ENCODE results near the gene HIP1R.
"Not testable (repeated sequence)": the region's sequence is repeated elsewhere in the genome, so short reads cannot be mapped to it uniquely, and the experiment has no call there.

HIP1R gene

DNA sequence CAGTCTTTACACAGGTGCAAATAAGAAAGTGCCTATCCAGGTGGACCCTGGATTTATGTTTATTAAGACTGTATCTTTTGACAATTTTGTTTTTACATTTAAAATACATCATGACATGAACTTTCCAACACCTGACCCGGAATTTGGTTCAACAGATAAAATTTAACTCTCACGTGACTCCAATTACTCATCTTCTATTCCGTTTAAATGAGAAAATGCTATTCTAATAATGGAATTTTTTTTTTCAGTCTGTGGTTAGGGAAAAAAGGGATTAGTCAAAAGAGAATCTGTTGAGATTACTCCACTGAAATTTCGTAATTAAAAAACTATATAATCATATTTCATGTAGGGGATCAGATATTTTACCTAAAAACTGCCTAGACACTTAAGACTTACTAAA, 49.6 kb downstream of the HIP1R start:
- intact Hi-C loops (cut with DNase I) = loop anchor here (5.0 kb wide), 1 partner anchor 67 kb away; no protein-coding TSS in a partner anchor

DNA sequence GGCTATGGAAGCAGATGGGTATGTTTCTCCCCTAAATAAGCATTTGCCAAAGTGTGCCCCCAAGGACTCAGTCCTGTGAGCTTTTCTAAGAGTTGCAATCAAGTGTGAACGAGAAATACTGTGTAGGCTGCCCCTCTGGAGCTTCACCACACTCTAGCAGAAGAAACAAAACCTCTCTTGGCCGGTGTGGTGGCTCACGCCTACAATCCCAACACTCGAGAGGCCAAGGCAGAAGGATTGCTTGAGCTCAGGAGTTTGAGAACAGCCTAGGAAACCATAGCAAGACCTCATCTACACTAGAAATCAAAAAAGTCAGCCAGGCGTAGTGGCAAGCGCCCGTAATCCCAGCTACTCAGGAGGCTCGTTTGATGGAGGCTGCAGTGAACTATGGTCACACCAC, 50.9 kb downstream of the HIP1R start:
- no peak for DNase-seq
- intact Hi-C loops (cut with DNase I) = no loop called here

More for the DNA sequence above, 49.6 kb downstream of the HIP1R start:
- DNase-seq = no peak

DNA sequence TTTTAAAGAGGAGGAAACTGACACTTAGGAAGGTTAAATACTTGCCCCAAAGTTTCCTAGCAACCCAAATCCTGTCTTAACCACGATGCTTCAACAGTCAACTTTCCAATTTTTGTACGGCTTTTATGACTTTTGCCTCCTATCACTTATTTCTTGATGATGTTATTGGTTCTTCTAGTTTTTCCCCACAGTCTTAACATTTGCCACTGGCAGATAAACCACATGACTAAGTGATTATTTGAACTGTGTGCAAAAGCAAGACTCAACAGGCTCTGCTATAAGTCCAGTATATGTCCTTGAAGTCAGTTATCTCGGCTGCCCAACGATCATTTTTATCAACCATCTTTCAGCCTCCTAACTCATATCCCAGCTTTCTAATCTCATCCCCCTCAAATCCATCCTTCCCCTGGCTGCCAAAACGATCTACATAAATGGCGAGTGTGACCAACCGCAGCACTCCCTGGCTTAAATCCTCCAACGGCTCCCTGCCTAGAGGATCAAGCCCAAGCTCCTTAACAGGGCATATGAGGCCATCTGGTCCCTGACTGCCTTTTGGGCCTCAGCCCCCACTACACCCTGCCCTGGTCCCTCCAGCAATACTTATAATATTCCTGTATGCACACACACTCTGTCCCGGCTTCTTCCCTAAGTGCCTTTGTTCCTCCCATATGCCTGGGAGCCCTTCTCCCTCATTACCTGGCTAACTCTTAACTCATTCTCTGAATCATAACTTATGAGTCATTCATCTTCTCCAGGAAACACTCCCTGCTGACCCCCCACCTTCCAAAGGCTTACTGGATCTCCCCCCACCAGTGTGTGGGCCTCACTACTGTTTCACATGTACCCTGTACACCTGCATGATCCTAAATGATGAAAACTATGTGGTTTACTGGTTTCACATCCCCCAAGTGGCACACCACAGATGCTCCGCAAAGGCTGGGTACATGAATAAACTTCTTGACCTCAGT, 51.9 kb downstream of the HIP1R start:
- no peak for DNase-seq
- intact Hi-C loops (cut with DNase I) = no loop called here

DNA sequence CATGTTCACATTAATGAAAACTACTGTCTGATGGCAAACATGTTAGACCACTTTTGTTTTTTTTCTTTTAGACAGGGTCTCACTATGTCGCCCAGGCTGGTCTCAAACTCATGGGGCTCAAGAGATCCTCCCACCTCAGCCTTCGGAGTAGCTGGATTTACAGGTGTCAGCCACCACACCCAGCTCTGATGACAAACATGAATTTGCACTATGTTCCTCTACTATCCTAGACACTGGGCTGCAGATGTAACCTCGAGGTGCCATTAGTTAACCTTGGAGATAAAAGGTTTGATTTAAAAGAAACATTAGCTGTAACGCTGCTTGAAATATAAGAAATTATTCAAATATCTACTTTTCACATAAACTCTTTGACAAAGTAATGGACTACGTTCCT, 52.6 kb downstream of the HIP1R start:
- intact Hi-C loops (cut with DNase I) = no loop called here
- no peak for DNase-seq

DNA sequence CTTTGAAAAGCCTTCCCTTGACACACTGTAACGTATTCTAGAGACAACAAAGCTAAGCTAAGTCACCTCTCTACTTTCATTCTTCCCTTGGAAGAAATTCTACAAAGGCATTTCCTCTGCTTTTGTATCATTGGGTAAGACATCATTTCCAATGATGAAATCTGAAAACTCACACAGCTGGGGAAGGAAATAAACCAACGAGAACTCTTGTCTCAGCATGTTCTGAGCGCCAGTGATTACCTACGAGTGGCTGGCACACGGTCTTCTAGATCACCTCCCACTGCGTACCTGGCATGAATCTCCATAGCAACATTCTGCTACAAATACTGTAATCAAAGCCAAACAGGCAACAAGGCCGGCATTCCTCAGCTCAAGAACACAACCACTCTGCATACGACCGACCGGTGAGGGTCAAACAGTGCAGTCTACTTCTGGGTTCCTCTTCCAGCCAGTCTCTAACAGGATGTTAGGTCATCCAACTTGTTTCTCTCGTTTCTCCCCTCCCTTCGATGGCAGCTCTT, 53.0 kb downstream of the HIP1R start:
- intact Hi-C loops (cut with DNase I) = no loop called here
- DNase-seq = no peak

DNA sequence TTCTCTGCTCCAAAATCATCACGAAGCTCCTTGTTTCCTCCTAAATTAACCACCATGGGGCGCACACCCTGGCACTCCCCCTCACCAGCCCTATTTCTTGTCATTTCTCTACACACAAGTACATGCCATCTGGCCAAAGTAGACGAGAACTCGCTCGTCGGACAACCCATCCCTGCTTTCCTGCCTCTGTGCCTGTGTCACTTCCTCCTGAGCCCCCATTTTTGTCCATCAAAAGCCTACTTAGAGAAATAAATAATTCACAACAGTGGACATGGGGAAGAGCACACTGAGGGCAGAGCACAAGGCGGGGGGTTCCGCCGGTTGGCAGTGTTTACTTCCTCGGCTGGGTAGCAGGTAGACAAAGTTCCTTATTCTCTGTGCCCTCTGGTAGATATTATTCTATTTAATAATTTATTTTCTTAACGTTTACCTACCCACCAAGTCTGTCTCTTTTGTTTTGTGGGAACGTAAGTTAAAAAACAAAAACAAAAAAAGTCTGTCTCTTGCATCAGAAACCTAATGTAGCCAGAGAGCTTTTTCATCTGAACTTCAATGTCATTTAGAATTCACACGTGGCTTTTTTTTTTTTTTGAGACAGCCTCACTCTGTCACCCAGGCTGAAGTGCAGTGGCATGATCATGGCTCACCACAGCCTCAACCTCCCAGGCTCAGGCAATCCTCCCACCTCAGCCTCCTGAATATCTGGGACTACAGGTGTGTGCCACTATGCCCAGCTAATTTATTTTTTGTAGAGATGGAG, 54.7 kb downstream of the HIP1R start:
- intact Hi-C loops (cut with DNase I) = no loop called here
- DNase-seq = peak in 3 of 10 donors; percentile 53 to 89 (median 83)

DNA sequence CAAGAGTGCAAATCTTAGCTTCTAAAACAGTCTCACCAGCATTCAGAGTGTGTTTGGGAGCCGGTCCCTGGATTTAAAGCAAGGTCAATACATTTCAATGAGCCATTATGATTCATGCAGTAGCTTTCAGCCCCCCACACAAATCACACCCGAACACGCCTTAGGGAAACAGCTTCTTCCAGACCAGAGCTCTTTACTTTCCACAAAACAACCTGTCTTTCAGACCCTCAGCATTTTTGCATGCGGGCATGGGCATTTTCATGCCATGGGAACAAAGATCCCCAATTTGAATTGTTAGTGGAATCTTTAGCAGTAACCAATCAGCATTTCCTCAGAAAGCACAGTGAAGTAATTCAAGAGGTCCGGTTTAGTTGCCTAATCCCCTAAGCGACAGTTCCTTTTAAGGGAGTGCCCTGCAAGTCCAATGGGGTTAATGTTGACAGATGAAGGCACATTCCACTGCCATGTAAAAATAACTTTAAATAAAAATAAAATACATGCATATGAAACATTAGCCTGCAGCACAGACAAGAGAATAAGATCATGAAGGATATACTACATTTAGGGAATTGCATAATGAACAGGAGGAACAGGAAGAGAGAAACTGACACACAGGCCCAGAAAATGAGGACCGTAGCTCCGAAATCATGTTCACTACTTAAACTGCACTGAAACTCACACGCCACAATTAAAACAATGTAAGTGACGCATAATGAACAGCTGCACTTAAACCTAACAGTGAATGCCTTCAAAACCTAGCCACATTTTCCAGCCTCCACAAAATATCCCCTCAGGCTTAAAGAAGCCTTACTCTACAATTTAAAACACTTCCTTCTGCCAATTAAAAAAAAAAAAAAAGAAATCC, 56.6 kb downstream of the HIP1R start:
- intact Hi-C loops (cut with DNase I) = no loop called here
- DNase-seq = no peak

DNA sequence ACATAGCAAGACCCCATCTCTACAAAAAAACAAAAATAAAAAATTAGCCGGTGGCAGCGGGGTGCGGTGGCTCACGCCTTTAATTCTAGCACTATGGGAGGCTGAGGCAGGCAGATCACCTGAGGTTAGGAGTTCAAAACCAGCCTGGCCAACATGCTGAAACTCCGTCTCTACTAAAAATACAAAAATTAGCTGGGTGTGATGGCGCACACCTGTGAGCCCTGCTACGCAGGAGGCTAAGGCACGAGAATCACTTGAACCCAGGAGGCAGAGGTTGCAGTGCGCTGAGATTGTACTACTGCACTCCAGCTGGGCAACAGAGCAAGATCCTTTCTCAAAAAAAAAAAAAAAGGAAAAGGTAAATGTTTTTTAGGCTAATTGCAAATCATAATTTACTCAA, 57.5 kb downstream of the HIP1R start:
- intact Hi-C loops (cut with DNase I); DNase-seq: not testable (repeated sequence)

DNA sequence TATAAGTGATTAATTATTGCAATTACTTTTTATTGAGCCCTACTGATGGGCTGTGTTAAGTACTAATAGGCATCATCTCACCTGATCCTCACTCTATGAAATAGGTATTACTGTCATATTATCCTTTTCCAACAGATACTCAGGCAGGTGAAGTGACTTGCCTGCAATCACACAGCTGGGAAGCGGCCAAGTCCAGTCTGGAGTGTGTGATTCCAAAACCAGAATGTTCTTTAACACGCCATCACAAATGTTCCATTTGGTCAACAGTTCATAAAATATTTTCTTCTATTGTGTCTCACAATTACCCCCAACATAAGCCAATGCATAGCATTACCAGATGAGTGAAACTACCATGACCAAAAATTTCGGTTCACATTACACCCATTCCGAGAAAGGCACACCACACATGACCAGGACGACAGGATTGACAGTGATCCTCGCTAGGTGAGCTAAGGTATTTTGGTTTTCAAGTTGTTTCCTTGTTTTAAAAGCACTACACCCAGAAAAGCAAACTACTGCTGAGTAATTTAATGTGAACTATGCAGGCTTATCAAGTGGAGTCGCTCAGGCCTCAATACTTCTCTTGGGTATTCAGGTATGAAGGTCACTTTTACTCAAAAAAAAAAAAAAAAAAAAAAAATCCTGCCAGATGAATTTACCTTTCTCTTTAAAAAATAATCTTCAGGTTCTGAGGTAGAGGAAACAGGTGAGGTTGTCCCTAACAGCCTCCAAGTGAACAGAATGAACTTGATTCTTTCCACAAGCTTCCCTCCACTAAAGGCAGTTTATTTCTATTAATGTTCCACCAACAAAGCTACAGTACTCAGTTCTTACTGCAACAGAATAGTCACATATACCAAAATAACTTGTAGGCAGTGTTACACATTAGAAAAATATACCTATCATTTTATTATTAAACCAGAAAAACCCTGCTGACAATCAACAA, 58.2 kb downstream of the HIP1R start:
- no peak for DNase-seq
- intact Hi-C loops (cut with DNase I) = no loop called here

DNA sequence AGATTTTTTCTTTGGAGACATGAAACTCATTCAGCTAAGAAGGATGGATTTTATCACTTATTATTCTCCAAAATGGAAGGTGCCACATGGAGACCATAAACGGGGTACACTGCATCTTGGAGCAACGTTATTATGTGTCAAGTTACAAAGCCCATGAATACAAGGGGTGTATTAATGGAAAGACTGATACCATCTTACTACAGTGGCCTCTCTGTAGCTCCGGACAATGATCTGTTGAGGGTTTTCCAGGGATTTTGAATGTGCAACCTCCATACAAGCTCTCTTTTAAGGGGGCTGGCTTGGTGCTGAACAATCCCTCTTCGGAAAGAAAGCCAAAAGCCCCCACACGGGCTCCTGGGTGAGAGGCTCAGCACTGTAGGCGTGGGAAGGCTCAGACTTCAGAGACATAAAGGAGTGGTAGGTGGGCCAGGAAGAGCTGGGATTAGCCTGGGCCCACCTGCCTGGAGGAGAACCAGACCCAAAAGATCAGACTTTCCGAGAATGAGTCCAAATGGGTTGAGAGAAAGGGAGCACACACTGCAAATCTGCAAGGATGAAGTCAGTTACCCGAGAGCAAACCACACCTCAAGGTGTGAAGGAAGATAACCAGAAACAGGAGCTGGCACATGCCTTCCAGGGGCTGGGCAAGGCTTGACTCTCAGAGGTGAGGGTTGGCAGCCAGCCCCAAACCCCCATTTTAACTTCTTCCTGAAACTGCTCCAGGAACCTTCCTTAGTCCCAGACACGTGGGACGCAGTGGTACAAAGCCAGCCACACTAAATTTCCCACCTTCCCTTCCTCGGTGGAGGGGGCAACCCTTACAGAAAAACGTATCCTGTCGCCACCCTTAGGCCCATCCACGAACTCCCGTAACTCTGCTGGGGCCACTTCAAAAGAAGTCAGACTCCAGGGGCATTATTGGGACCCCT, 59.2 kb downstream of the HIP1R start:
- intact Hi-C loops (cut with DNase I) = no loop called here

DNA sequence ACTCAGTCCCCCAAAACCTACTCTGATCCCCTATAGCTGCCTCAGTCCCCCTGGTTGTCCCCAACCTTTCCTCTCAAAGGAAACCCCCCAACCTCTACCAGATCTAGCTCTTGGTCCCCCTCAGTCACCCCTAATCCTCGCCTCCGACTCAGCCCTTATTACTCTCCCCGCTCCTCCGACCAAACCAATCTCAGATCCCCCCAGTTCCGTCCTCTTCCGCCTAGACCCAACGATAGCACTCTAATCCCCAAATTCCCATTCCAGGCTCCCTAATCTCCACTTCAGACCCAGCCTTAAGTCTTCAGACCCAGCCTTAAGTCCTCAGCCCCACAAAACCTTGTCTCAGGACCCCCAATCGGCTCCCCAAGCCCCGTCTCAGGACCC, 60.1 kb downstream of the HIP1R start:
- no peak for DNase-seq
- intact Hi-C loops (cut with DNase I) = no loop called here

More for the DNA sequence above, 59.2 kb downstream of the HIP1R start:
- DNase-seq = no peak

DNA sequence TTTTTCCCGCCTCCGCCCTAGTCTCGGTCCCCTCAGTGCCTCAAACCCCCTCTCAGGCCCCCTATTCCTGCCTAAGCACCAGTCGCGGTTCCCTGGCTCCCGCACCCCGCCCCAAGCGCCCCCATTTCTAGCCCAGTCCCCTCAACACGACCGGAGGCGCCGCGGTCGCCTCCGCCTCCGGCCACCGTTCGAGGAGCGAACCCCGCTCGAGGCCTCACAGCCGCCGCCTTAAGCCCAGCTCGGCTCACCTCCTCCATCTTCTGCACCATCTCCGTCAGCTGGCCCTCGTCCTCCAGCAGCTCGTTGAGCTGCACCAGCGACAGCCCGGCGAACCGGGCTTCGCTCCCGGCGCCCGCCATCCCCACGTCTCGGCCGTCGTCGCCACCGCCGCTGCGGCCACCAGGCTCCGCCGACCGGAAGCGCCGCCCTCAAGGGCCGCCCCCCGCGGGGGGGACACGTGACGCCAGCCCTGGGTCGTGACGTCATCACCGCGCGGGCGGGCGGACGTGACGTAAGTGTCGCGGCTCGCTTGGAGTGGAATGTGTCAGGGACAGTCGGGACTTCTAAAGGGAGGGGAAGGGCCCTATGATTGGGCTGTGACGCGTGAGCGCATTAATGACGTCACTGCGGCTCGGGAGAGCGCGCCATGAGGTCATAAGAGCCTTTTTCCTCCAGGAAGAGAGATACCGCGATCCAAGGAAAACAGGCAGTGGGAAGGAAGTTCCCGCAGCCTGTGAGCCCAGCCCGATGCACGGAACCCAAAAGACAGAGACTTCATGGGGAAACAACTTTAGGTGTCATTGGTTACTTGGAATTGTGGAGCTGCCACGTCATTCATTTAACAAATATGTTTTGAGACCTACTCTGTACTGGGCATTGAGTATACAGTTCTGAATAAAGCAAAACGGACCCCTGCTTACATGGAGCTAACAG, 60.7 kb downstream of the HIP1R start, which contains the start of gene VPS37B:
TSS of gene VPS37B (minus strand) at position 421 of the 933 bp plus-strand sequence. CDS start at position 359, 62 bp downstream.
- peak; percentile 64 to 96 (median 73) for DNase-seq
- intact Hi-C loops (cut with DNase I) = no loop called here

DNA sequence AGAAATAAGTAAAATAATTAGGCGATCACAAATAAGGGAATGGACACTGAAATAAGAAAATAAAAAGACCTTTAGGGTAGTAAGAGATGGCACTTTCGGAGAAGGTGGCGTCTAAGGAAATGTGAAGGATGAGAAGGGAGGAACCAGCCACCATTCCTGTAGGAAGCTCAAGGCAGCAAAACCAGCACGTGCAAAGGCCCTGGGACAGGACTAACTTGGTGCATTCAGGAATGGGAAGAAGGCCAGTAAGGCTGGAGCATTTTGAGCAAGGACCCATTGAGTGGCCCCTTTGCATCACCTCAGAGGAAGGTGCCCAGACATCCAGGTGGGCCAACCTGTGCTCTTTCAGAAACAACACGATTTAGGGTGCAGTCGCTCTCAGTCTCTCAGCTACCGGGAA, 61.4 kb downstream of the HIP1R start:
- no peak for DNase-seq

DNA sequence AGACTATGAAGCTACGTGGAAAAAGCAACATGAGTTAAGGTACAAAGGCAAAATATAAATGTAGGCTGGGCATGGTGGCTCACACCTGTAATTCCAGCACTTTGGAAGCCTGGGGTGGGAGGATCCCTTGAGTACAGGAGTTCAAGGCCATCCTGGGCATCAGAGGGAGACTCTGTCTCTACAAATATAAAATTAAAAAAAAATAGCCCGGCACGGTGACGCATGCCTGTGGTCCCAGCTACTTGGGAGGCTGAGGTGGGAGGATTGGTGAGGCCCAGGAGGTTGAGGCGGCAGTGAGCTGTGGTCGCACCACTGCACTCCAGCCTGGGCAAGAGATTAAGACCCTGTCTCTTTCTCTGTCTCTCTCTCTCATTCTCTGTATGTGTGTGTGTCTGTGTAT, 64.6 kb downstream of the HIP1R start:
- no peak for DNase-seq
- intact Hi-C loops (cut with DNase I) = no loop called here

More for the DNA sequence above, 61.4 kb downstream of the HIP1R start:
- intact Hi-C loops (cut with DNase I) = no loop called here

DNA sequence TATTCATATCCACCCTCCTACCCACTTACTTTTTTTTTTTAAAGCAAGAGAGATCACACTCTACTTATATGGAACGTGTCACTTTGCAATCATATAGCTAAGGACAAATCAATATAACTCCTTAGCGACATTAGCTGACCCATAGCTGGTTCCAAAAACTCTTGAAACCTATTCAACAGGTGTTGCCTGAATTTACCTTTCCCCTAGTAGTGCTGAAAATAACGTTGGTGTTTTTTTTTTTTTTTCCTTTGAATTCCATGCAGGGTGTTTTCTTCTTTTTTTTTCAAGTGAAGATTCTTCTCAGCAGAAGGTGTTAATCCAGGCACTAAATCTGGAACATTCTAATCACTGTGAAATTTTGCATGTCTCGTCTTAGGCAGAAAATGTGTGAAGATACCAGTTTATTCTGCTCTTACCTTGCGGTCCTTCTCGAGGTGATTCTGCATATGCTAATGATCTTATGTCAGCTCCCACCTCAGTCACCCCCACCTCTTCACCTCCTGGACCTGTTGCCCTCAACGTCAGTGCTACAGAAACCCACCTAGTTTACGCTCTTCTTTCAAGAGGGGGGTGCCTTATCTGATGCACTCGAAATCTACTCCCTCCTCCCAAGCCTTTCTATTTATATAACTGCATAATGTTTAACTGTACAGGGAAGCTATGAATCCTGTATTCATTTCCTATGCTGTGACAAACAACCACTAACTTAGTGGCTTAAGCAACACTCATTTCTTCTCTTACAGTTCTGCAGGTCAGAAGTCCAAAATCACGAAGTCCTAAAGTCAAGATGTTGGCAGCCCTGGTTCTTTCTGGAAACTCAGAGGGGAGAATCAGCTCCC, 67.8 kb downstream of the HIP1R start:
- no peak for DNase-seq
- intact Hi-C loops (cut with DNase I) = no loop called here

DNA sequence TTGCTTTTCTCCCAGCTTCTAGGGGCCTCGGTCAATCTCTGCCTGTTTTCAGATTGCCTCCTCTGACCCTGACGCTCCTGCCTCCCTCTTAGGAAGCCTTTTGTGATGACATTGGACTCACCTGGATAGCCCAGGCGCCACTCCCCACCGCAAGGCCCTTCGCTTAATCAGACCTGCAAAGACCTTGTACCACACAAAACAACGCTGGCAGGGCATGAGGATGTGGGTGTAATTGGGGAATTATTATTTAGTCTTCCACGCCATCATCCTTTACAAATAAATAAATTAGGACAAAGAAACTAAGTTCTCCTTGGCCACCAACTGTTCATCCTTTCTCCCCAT, 68.4 kb downstream of the HIP1R start:
- intact Hi-C loops (cut with DNase I) = no loop called here
- DNase-seq = no peak
